Measurements from ENCODE around the gene BRK1. TPM values are rescaled to one million over a fixed set of nuclear protein-coding genes. Genes with fewer than 3 reads are reported as not detected.
A peak's percentile ranks its signal among the peaks of the same experiment; 100 is the strongest.
"Not testable (repeated sequence)": the region's sequence is repeated elsewhere in the genome, so short reads cannot be mapped to it uniquely, and the experiment has no call there.

Gene BRK1
- total and polyA plus RNA-seq, 2 donors (not counting 1 experiment from before 2014, with no cell fraction given), result 55.0 to 86.3 TPM

DNA sequence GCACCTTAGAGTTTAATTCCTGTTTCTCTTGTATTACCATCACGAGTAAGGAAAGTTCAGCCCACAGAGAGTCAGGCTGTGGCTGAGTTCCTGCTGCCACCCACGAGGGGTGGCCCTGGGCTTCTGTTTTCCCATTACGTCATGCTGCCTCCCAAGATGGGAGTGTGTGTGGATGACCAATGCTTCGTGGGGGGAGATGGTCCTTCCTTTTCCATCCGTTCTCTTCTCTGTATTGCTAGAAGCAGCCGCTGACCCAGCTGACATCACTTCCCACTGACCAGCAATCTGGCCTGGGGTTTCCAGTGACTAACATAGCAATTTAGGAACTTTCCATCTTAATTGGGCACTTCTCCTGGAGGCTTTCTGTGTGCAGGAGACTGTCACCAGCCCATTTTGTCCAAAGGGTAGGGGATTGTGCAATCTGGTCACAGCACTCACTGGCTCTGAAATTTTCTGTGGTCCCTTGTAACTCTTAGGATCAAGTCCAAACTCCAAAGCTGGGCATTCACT is 58.5 kb downstream of the BRK1 start:
- ATAC-seq (ENCODE audit: low read depth) (peak; percentile 59), DNase-seq (peak; percentile 52)
- Histone ChIP-seq H3K79me2 (ENCODE audit: control insufficient read depth, insufficient read depth, low read length) (peaks cover 44% of the 10 kb centered on the region), H3K27me3 (replicated peaks in 1 of 4; ENCODE audit: control extremely low read depth in 1 of 4, control insufficient read depth in 3 of 4, insufficient read depth in 4 of 4, low read length in 3 of 4) (no peaks in the 10 kb centered on the region), H3K4me2 (replicated peaks; ENCODE audit: low read depth, low read length, poor library complexity, severe bottlenecking) (no peak overlapping the region), H3K4me1 (ENCODE audit: control insufficient read depth in 2 of 2, insufficient read depth in 2 of 2, low read length in 2 of 2) (peaks cover 14 to 32% of the 10 kb centered on the region in 2 donors), H2AFZ (ENCODE audit: insufficient read depth, low read depth, low read length, poor library complexity, severe bottlenecking) (no peak overlapping the region), H3K9me3 (ENCODE audit: control extremely low read depth in 1 of 3, control insufficient read depth in 2 of 3, insufficient read depth in 1 of 3, low read length in 2 of 3) (peaks cover 0 to 5% (median 2%) of the 10 kb centered on the region in 3 donors), H3K27ac (ENCODE audit: low read length in 2 of 2) (peak overlapping the region in 1 of 2 donors; percentile 50), H3K4me3 (ENCODE audit: control extremely low read depth in 1 of 5, extremely low read depth in 1 of 5, insufficient read depth in 1 of 5, low read depth in 2 of 5, low read length in 4 of 5) (no peak overlapping the region), H4K20me1 (ENCODE audit: control insufficient read depth, insufficient read depth, low read length, poor library complexity, severe bottlenecking) (no peaks in the 10 kb centered on the region), H3K9ac (ENCODE audit: low read length) (no peak overlapping the region), H3K36me3 (replicated peaks in 1 of 2; ENCODE audit: control extremely low read depth in 1 of 2, control insufficient read depth in 1 of 2, extremely low read depth in 1 of 2, insufficient read depth in 2 of 2, low read length in 1 of 2) (peaks cover 0 to 6% of the 10 kb centered on the region in 2 experiments)
- no peak for TF ChIP-seq EZH2 (IDR thresholded peaks at IDR 0.05; ENCODE audit: borderline replicate concordance, insufficient read depth, low read depth, low read length, poor library complexity, severe bottlenecking)
- WGBS (ENCODE audit: insufficient coverage), result no CpG with 5 or more reads among the region's 6 CpGs
- Mint-ChIP-seq H3K4me1 (peaks cover 36% of the 10 kb centered on the region), H3K9me3 (ENCODE audit: insufficient read depth) (no peaks in the 10 kb centered on the region), H3K27ac (peak overlapping the region; percentile 87), H3K27me3 (no peaks in the 10 kb centered on the region), H3K4me3 (peak overlapping the region; percentile 18)
- ChIA-PET POLR2A (interaction anchor here (0.6 kb wide), 1 partner anchor 45 kb away, joined by 4 read pairs; no protein-coding TSS in a partner anchor), CTCF (interaction anchor here (0.9 to 1.4 kb wide), 2 partner anchors 11 to 20 kb away, joined by 3 to 5 read pairs; no protein-coding TSS in a partner anchor)
- intact Hi-C loops (cut with micrococcal nuclease), result no loop called here

DNA sequence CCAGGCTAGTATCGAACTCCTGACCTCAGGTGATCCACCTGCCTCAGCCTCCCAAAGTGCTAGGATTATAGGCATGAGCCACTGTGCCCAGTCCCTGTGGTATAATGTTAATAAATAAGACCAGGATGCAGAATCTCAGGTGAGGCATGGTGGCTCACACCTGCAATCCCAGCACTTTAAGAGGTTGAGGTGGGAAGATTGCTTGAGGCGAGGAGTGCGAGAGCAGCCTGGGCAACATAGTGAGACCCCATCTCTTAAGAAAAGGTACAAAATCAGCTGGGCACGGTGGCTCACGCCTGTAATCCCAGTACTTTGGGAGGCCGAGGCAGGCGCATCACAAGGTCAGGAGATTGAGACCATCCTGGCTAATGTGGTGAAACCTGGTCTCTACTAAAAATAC is 59.9 kb downstream of the BRK1 start:
- ChIA-PET CTCF (interaction anchor here (0.8 to 1.2 kb wide), 2 partner anchors 17 to 38 kb away, joined by 3 read pairs; no protein-coding TSS in a partner anchor), POLR2A (interaction anchor here (0.7 kb wide), 2 partner anchors 22 to 354 kb away, joined by 4 read pairs; no protein-coding TSS in a partner anchor)
- 100% methylated on average over 3 of the region's 7 CpGs for WGBS (ENCODE audit: insufficient coverage)
- intact Hi-C loops (cut with micrococcal nuclease); H3K4me2 ChIP-seq (replicated peaks; ENCODE audit: low read depth, low read length, poor library complexity, severe bottlenecking); H3K27ac ChIP-seq (ENCODE audit: low read length in 2 of 2); H4K20me1 ChIP-seq (ENCODE audit: control insufficient read depth, insufficient read depth, low read length, poor library complexity, severe bottlenecking); H3K9me3 ChIP-seq (ENCODE audit: control extremely low read depth in 1 of 3, control insufficient read depth in 2 of 3, insufficient read depth in 1 of 3, low read length in 2 of 3); DNase-seq; H3K4me3 ChIP-seq (ENCODE audit: control extremely low read depth in 1 of 5, extremely low read depth in 1 of 5, insufficient read depth in 1 of 5, low read depth in 2 of 5, low read length in 4 of 5); ATAC-seq (ENCODE audit: low read depth); H3K9me3 Mint-ChIP-seq (ENCODE audit: insufficient read depth); H3K27me3 ChIP-seq (replicated peaks in 1 of 4; ENCODE audit: control extremely low read depth in 1 of 4, control insufficient read depth in 3 of 4, insufficient read depth in 4 of 4, low read length in 3 of 4); H3K36me3 ChIP-seq (replicated peaks in 1 of 2; ENCODE audit: control extremely low read depth in 1 of 2, control insufficient read depth in 1 of 2, extremely low read depth in 1 of 2, insufficient read depth in 2 of 2, low read length in 1 of 2); H3K4me3 Mint-ChIP-seq; H3K9ac ChIP-seq (ENCODE audit: low read length); H2AFZ ChIP-seq (ENCODE audit: insufficient read depth, low read depth, low read length, poor library complexity, severe bottlenecking); H3K27me3 Mint-ChIP-seq; H3K27ac Mint-ChIP-seq: not testable (repeated sequence)
- H3K4me1 Mint-ChIP-seq, result peaks cover 33% of the 10 kb centered on the region
- Histone ChIP-seq H3K4me1 (ENCODE audit: control insufficient read depth in 2 of 2, insufficient read depth in 2 of 2, low read length in 2 of 2) (peaks cover 10 to 31% of the 10 kb centered on the region in 2 donors), H3K79me2 (ENCODE audit: control insufficient read depth, insufficient read depth, low read length) (peaks cover 36% of the 10 kb centered on the region)

DNA sequence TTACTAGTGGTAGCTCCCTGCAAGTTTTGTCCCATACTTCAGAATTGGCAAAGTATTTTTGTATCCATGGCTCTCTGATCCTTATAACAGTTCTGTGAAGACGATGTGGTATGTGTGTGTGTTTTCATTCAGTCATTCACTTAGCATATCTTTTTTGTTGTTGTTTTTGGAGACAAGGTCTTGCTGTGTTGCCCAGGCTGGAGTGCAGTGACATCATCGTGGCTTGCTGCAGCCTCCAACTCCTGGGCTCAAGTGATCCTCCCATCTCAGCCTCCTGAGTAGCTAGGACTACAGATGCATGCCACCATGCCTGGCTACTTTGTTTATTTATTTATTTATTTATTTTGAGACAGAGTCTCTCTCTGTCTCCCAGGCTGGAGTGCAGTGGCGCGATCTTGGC is 60.7 kb downstream of the BRK1 start:
- WGBS (ENCODE audit: insufficient coverage), result 88% methylated on average over 3 of the region's 4 CpGs
- H3K9me3 ChIP-seq (ENCODE audit: control extremely low read depth in 1 of 3, control insufficient read depth in 2 of 3, insufficient read depth in 1 of 3, low read length in 2 of 3); intact Hi-C loops (cut with micrococcal nuclease); POLR2A ChIA-PET; H4K20me1 ChIP-seq (ENCODE audit: control insufficient read depth, insufficient read depth, low read length, poor library complexity, severe bottlenecking); H3K4me3 ChIP-seq (ENCODE audit: control extremely low read depth in 1 of 5, extremely low read depth in 1 of 5, insufficient read depth in 1 of 5, low read depth in 2 of 5, low read length in 4 of 5); DNase-seq; H3K4me2 ChIP-seq (replicated peaks; ENCODE audit: low read depth, low read length, poor library complexity, severe bottlenecking); H3K4me3 Mint-ChIP-seq; H3K27me3 ChIP-seq (replicated peaks in 1 of 4; ENCODE audit: control extremely low read depth in 1 of 4, control insufficient read depth in 3 of 4, insufficient read depth in 4 of 4, low read length in 3 of 4); H3K27ac Mint-ChIP-seq; H2AFZ ChIP-seq (ENCODE audit: insufficient read depth, low read depth, low read length, poor library complexity, severe bottlenecking); H3K27ac ChIP-seq (ENCODE audit: low read length in 2 of 2); H3K36me3 ChIP-seq (replicated peaks in 1 of 2; ENCODE audit: control extremely low read depth in 1 of 2, control insufficient read depth in 1 of 2, extremely low read depth in 1 of 2, insufficient read depth in 2 of 2, low read length in 1 of 2); H3K27me3 Mint-ChIP-seq; ATAC-seq (ENCODE audit: low read depth); H3K9ac ChIP-seq (ENCODE audit: low read length); H3K9me3 Mint-ChIP-seq (ENCODE audit: insufficient read depth): not testable (repeated sequence)
- Histone ChIP-seq H3K79me2 (ENCODE audit: control insufficient read depth, insufficient read depth, low read length) (peaks cover 36% of the 10 kb centered on the region), H3K4me1 (ENCODE audit: control insufficient read depth in 2 of 2, insufficient read depth in 2 of 2, low read length in 2 of 2) (peaks cover 10 to 31% of the 10 kb centered on the region in 2 donors)
- peaks cover 32% of the 10 kb centered on the region for H3K4me1 Mint-ChIP-seq
- CTCF ChIA-PET, result interaction anchor here (0.6 to 1.2 kb wide), 3 partner anchors 10 to 47 kb away, joined by 3 read pairs; no protein-coding TSS in a partner anchor
